Prostate gland (tissue), 2 donors: ENCODE data around the gene ABCA6.

Source experiments
- POLR2A ChIP-seq: fragments of 450-650 bp; IDR thresholded peaks from one replicate; pipeline ENCODE4 v1.6.1; 2016; ENCODE audit warnings: antibody characterized with exemption, mild to moderate bottlenecking
- TF ChIP-seq, protein P1 (sequence below), 4 experiments: fragments of 200-600 bp in 2 of 4; fragments of 450-650 bp in 2 of 4; sonication (generic) in 2 of 4; IDR thresholded peaks; 1 replicate in 3 of 4; 2 replicates in 1 of 4; pipeline ENCODE4 v1.5.1; 2016 to 2019; ENCODE audit warnings: antibody characterized with exemption in 4 of 4, mild to moderate bottlenecking in 2 of 4, moderate library complexity in 2 of 4

DNA sequence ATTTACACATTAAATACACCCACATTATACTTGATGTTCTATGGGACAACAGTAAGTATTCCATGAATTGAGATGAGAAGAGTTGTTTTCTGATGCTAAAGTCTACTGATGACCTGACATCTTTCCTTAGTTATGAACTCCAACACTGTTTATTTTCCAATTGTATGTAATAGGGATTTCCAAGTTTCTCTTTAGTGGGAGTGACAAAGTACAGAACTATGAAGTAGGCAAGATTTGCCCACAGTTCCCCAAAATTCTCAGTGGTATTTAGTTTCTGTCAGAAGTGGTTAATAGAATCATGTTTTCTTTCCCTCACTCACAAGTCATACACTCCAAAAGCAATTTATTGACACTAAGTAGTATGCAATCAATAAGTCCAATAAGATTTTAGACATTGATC lies 22.5 kb upstream of the ABCA6 start:
- no peak for TF ChIP-seq POLR2A
- TF ChIP-seq, protein P1, sequence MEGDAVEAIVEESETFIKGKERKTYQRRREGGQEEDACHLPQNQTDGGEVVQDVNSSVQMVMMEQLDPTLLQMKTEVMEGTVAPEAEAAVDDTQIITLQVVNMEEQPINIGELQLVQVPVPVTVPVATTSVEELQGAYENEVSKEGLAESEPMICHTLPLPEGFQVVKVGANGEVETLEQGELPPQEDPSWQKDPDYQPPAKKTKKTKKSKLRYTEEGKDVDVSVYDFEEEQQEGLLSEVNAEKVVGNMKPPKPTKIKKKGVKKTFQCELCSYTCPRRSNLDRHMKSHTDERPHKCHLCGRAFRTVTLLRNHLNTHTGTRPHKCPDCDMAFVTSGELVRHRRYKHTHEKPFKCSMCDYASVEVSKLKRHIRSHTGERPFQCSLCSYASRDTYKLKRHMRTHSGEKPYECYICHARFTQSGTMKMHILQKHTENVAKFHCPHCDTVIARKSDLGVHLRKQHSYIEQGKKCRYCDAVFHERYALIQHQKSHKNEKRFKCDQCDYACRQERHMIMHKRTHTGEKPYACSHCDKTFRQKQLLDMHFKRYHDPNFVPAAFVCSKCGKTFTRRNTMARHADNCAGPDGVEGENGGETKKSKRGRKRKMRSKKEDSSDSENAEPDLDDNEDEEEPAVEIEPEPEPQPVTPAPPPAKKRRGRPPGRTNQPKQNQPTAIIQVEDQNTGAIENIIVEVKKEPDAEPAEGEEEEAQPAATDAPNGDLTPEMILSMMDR (IDR thresholded peaks at IDR 0.05), result no peak
